Hepatocyte (in vitro differentiated cells): ENCODE data around the gene CD55. TPM values are rescaled to one million over a fixed set of nuclear protein-coding genes. Genes with fewer than 3 reads are reported as not detected.
A peak's percentile ranks its signal among the peaks of the same experiment; 100 is the strongest.

Experiments used
- DNase-seq: peaks from one replicate; pipeline ENCODE4 v3.0.0-alpha.2; 2016; ENCODE audit warnings: low spot score
- H2AFZ ChIP-seq: fragments of 200-600 bp; sonication (generic); 2 replicates; pipeline ENCODE4 v1.6.0; 2016; ENCODE audit warnings: antibody characterized with exemption, mild to moderate bottlenecking
- H3K27ac ChIP-seq: fragments of 200-600 bp; sonication (generic); 2 replicates; pipeline ENCODE4 v1.5.1; 2016; ENCODE audit warnings: mild to moderate bottlenecking
- H3K27me3 ChIP-seq: fragments of 200-600 bp; sonication (generic); 2 replicates; pipeline ENCODE4 v1.6.1; 2016
- H3K36me3 ChIP-seq: fragments of 200-600 bp; sonication (generic); replicated peaks from 2 replicates; pipeline ENCODE4 v1.5.1; 2016; ENCODE audit warnings: low read depth; ENCODE audit not compliant: insufficient read depth
- H3K4me1 ChIP-seq: fragments of 200-600 bp; sonication (generic); 2 replicates; pipeline ENCODE4 v1.5.1; 2016; ENCODE audit warnings: mild to moderate bottlenecking, moderate library complexity; ENCODE audit not compliant: insufficient read depth
- H3K4me2 ChIP-seq: fragments of 200-600 bp; sonication (generic); 2 replicates; pipeline ENCODE4 v1.6.0; 2016
- H3K4me3 ChIP-seq: fragments of 200-600 bp; sonication (generic); 2 replicates; pipeline ENCODE4 v1.5.1; 2016; ENCODE audit warnings: mild to moderate bottlenecking
- H3K79me2 ChIP-seq: fragments of 200-600 bp; sonication (generic); 2 replicates; pipeline ENCODE4 v1.6.0; 2017; ENCODE audit warnings: mild to moderate bottlenecking
- H3K9me2 ChIP-seq: fragments of 200-600 bp; sonication (generic); replicated peaks from 2 replicates; pipeline ENCODE4 v1.6.0; 2017; ENCODE audit warnings: mild to moderate bottlenecking; ENCODE audit not compliant: insufficient read depth
- H3K9me3 ChIP-seq: fragments of 200-600 bp; sonication (generic); 2 replicates; pipeline ENCODE4 v1.5.1; 2016; ENCODE audit warnings: low read depth, mild to moderate bottlenecking
- H4K20me1 ChIP-seq: fragments of 200-600 bp; sonication (generic); 2 replicates; pipeline ENCODE4 v1.6.0; 2016; ENCODE audit warnings: mild to moderate bottlenecking; ENCODE audit not compliant: insufficient read depth, poor library complexity, severe bottlenecking
- EZH2 ChIP-seq: fragments of 200-600 bp; sonication (generic); IDR thresholded peaks from 2 replicates; pipeline ENCODE4 v1.6.1; 2016; ENCODE audit warnings: antibody characterized with exemption, mild to moderate bottlenecking, borderline replicate concordance
- EZH2phosphoT487 ChIP-seq: fragments of 200-600 bp; sonication (generic); IDR thresholded peaks from one replicate; pipeline ENCODE4 v1.6.1; 2018; ENCODE audit warnings: antibody characterized with exemption, mild to moderate bottlenecking, low read depth, moderate library complexity; ENCODE audit not compliant: unreplicated experiment, severe bottlenecking
- WGBS: methylation state at CpG from one replicate; pipeline ENCODE4 v1.1.6; 2016; ENCODE audit warnings: low lambda C conversion rate; ENCODE audit errors: missing lambda C conversion rate; 5-methylcytosine and 5-hydroxymethylcytosine counted together
- polyA plus RNA-seq: library from polyadenylated mRNA; unstranded; fragments of >200 nt; fragmentation: Nextera tagmentation; extraction: Ambion mirVana; gene quantifications from 2 replicates; pipeline ENCODE4 v1.2.1, GENCODE V29; 2016
- total RNA-seq: library from RNA; depleted of rRNA; stranded (reverse); fragments of >200 nt; gene quantifications from 2 replicates; pipeline ENCODE4 v1.2.3, GENCODE V29; 2014
- TF ChIP-seq, protein P1 (sequence below): fragments of 200-600 bp; sonication (generic); IDR thresholded peaks from 2 replicates; pipeline ENCODE4 v1.5.1; 2016; ENCODE audit warnings: antibody characterized with exemption, mild to moderate bottlenecking; ENCODE audit not compliant: poor library complexity

CD55 gene
- total and polyA plus RNA-seq, 2 experiments from 2014 or later, result 41.1 to 57.5 TPM

DNA sequence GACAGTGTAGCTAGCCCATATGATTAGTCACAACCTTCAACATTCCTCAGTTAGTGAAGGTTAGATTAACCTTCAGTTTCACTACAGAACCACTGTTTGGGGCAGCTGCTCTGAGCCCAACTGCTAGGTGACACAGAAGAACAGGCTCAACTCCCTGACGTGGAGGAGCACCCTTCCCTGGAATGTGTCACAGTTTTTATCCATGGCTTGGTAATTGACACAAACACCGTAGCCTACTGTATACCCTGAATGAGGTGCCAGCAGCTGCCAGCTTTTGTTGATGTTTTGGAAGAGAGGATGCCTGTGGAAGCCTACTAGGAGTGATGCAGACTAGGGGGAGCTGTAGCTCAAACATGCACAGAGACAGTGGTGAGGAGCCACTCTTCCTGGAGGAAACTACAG, 76.0 kb downstream of the CD55 start:
- H3K36me3 ChIP-seq, result no peaks in the 10 kb centered on the region
- TF ChIP-seq EZH2, result no peak
- TF ChIP-seq, protein P1, sequence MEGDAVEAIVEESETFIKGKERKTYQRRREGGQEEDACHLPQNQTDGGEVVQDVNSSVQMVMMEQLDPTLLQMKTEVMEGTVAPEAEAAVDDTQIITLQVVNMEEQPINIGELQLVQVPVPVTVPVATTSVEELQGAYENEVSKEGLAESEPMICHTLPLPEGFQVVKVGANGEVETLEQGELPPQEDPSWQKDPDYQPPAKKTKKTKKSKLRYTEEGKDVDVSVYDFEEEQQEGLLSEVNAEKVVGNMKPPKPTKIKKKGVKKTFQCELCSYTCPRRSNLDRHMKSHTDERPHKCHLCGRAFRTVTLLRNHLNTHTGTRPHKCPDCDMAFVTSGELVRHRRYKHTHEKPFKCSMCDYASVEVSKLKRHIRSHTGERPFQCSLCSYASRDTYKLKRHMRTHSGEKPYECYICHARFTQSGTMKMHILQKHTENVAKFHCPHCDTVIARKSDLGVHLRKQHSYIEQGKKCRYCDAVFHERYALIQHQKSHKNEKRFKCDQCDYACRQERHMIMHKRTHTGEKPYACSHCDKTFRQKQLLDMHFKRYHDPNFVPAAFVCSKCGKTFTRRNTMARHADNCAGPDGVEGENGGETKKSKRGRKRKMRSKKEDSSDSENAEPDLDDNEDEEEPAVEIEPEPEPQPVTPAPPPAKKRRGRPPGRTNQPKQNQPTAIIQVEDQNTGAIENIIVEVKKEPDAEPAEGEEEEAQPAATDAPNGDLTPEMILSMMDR, result peak; percentile 3
- TF ChIP-seq EZH2phosphoT487, result no peak
- H3K4me3 ChIP-seq, result no peak overlapping the region
- no peaks in the 10 kb centered on the region for H3K79me2 ChIP-seq
- no peak overlapping the region for H3K27ac ChIP-seq
- H3K27me3 ChIP-seq, result no peaks in the 10 kb centered on the region
- H3K9me2 ChIP-seq, result no peaks in the 10 kb centered on the region
- H3K4me2 ChIP-seq, result no peak overlapping the region
- DNase-seq, result no peak
- H3K4me1 ChIP-seq, result no peaks in the 10 kb centered on the region
- WGBS, result 63% methylated on average over 2 of the region's 2 CpGs
- H4K20me1 ChIP-seq, result no peaks in the 10 kb centered on the region
- H3K9me3 ChIP-seq, result no peaks in the 10 kb centered on the region
- no peak overlapping the region for H2AFZ ChIP-seq

DNA sequence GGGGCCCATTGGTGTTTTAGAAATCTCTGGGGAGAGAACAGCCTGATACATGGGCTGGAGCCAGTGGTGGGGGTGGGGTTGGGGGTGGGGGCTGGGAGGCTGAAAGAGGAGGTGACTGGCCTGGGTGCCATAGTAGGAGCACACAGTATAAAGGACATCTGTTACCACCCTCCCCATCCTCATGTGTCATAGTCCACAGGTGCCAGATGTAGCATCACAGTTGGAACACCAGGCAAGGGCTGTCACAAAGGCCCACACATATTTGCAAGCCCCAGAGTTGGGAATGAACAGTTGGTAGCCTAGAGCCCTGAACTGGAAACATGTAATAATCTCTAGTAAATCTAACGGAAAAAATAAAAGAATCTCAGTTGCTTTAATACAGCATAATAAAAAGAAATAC, 77.5 kb downstream of the CD55 start:
- Histone ChIP-seq H4K20me1 (no peaks in the 10 kb centered on the region), H3K9me3 (no peaks in the 10 kb centered on the region), H3K36me3 (no peaks in the 10 kb centered on the region), H3K79me2 (no peaks in the 10 kb centered on the region), H3K4me3 (no peak overlapping the region), H3K9me2 (no peaks in the 10 kb centered on the region), H3K4me1 (no peaks in the 10 kb centered on the region), H3K27me3 (no peaks in the 10 kb centered on the region), H3K4me2 (no peak overlapping the region), H2AFZ (no peak overlapping the region), H3K27ac (no peak overlapping the region)
- DNase-seq, result no peak
- no peak for TF ChIP-seq EZH2phosphoT487
- TF ChIP-seq, protein P1, result no peak
- TF ChIP-seq EZH2, result no peak
- 94% methylated on average over 1 of the region's 1 CpG for WGBS

DNA sequence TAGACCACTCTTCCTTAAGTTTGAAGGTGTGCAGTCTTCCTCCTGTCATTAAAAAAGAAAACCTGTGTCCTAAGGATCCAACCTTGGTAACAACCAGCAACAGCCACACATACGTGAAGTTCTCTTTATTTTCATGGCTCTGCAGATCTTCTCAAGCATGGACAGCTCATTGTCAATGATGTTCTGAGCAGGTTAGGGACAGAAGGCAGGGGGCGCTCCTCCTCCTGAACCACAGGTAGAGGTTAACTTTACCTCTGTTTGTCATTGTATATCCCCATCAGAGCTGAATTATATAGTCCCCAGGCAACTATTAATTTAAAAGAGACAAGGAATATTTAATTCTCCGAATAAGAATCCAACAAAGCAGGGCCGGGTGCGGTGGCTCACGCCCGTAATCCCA, 80.1 kb downstream of the CD55 start:
- WGBS, result 92% methylated on average over 7 of the region's 7 CpGs
- TF ChIP-seq, protein P1, result no peak
- no peak for TF ChIP-seq EZH2
- no peak for TF ChIP-seq EZH2phosphoT487
- H3K4me1 ChIP-seq, result no peaks in the 10 kb centered on the region
- no peak overlapping the region for H3K4me2 ChIP-seq
- H3K27ac ChIP-seq, result no peak overlapping the region
- no peak overlapping the region for H2AFZ ChIP-seq
- no peaks in the 10 kb centered on the region for H4K20me1 ChIP-seq
- H3K36me3 ChIP-seq, result no peaks in the 10 kb centered on the region
- no peaks in the 10 kb centered on the region for H3K9me2 ChIP-seq
- H3K79me2 ChIP-seq, result no peaks in the 10 kb centered on the region
- H3K9me3 ChIP-seq, result no peaks in the 10 kb centered on the region
- H3K4me3 ChIP-seq, result no peak overlapping the region
- H3K27me3 ChIP-seq, result no peaks in the 10 kb centered on the region
- DNase-seq, result no peak

DNA sequence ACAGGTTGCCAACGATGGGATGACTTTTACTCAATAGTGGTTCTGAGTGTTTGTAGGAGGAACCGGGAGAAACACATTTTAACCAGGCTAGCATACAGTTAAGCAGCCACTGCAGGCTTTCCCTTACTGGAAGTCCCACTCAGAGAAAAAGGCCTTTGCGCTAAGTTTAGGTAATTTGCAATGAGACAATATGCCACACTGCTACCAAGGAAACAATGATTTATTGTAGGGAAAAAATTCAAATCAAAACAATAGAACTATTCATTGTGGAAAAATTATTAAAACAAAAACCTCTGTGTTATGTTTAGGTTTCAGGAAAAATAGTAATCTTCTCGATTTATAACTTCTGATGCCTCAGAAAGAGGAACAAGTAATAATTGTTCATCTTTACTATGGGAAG, 81.3 kb downstream of the CD55 start:
- Histone ChIP-seq H3K4me2 (no peak overlapping the region), H3K36me3 (no peaks in the 10 kb centered on the region)

More for the DNA sequence above, 81.3 kb downstream of the CD55 start:
- no peaks in the 10 kb centered on the region for H3K9me3 ChIP-seq
- DNase-seq, result no peak
- WGBS, result 77% methylated on average over 4 of the region's 4 CpGs
- no peaks in the 10 kb centered on the region for H3K4me1 ChIP-seq
- TF ChIP-seq EZH2phosphoT487 (no peak), EZH2 (no peak)
- TF ChIP-seq, protein P1, result no peak
- no peaks in the 10 kb centered on the region for H3K79me2 ChIP-seq
- H3K27ac ChIP-seq, result no peak overlapping the region
- H4K20me1 ChIP-seq, result no peaks in the 10 kb centered on the region
- H3K27me3 ChIP-seq, result no peaks in the 10 kb centered on the region
- H2AFZ ChIP-seq, result no peak overlapping the region
- no peaks in the 10 kb centered on the region for H3K9me2 ChIP-seq
- H3K4me3 ChIP-seq, result no peak overlapping the region
